ENCODE data around the gene PLPPR5. TPM values are rescaled to one million over a fixed set of nuclear protein-coding genes. Genes with fewer than 3 reads are reported as not detected.

Gene PLPPR5
- total and polyA plus RNA-seq, 10 of the 15 experiments (the other 5 are each of a cell fraction or from before 2014, with no cell fraction given), result under 0.01 to 0.11 (median 0.02) TPM; not detected in 7

DNA sequence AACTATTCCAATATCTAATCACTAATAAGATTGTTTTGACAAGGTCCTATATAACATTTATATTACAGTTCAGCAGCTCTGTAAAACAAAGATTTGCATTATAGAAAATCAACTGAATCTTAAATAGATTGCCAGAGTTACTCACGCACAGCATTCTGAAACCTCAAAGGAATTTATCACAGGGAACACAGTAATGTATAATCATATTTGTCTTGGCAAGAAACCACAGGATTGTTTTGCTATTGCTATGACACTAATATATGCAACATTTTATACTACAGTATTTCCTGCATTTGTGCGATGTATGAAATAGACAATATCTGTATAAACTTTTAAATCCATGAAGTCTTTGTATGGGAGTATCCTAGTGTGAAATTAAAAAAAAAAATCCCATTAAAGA lies 101.4 kb downstream of the PLPPR5 start:
- no peak overlapping the region for H2AFZ ChIP-seq (ENCODE audit: control insufficient read depth, low read depth, low read length)
- ChIA-PET CTCF (interaction anchor here (0.8 kb wide), 1 partner anchor 578 kb away, joined by 3 read pairs; no protein-coding TSS in a partner anchor), RAD21 (ENCODE audit: unreplicated experiment) (no interaction called here), SMC1A (ENCODE audit: uncharacterized antibody, unreplicated experiment) (interaction anchor here (0.6 to 2.2 kb wide), 2 partner anchors 12 to 38 kb away, joined by 3 to 5 read pairs; no protein-coding TSS in a partner anchor), POLR2A (no interaction called here)
- no peaks in the 10 kb centered on the region for H3K9me3 ChIP-seq (replicated peaks; ENCODE audit: control insufficient read depth, insufficient read depth, low read length)
- H3K9ac ChIP-seq (ENCODE audit: control insufficient read depth, insufficient read depth, low read length), result no peak overlapping the region
- no peak overlapping the region for H3K27ac ChIP-seq (ENCODE audit: control insufficient read depth, insufficient read depth)
- no peak for TF ChIP-seq TARDBP (IDR thresholded peaks at IDR 0.05; ENCODE audit: borderline replicate concordance)
- TF ChIP-seq, protein P1, sequence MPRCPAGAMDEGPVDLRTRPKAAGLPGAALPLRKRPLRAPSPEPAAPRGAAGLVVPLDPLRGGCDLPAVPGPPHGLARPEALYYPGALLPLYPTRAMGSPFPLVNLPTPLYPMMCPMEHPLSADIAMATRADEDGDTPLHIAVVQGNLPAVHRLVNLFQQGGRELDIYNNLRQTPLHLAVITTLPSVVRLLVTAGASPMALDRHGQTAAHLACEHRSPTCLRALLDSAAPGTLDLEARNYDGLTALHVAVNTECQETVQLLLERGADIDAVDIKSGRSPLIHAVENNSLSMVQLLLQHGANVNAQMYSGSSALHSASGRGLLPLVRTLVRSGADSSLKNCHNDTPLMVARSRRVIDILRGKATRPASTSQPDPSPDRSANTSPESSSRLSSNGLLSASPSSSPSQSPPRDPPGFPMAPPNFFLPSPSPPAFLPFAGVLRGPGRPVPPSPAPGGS (IDR thresholded peaks at IDR 0.05; ENCODE audit: borderline replicate concordance, insufficient read depth, low read depth, low read length, poor library complexity, severe bottlenecking), result no peak
- no peaks in the 10 kb centered on the region for H3K36me3 ChIP-seq (ENCODE audit: control insufficient read depth in 2 of 2, insufficient read depth in 2 of 2, low read length in 1 of 2)
- no peak for DNase-seq (ENCODE audit: low read depth, low spot score)
- 0% methylated on average over 2 of the region's 2 CpGs for WGBS (ENCODE audit: insufficient coverage, insufficient replicate concordance, low lambda C conversion rate, missing lambda C conversion rate)
- H3K27me3 ChIP-seq (replicated peaks in 1 of 2; ENCODE audit: control insufficient read depth in 2 of 2, insufficient read depth in 2 of 2, low read length in 1 of 2), result no peaks in the 10 kb centered on the region
- no peak overlapping the region for H3K4me3 ChIP-seq
- H3K79me2 ChIP-seq (ENCODE audit: control insufficient read depth, insufficient read depth, low read length), result no peaks in the 10 kb centered on the region
- no peak overlapping the region for H3K4me2 ChIP-seq (ENCODE audit: control insufficient read depth, insufficient read depth)
- H4K20me1 ChIP-seq (ENCODE audit: control insufficient read depth, insufficient read depth), result no peaks in the 10 kb centered on the region
- in situ Hi-C loops (cut with MboI) (no loop called here), intact Hi-C loops (cut with micrococcal nuclease; ENCODE audit: unreplicated experiment) (no loop called here)
- FAIRE-seq, result no peak
- H3K4me1 ChIP-seq (ENCODE audit: control insufficient read depth, insufficient read depth, low read length), result no peaks in the 10 kb centered on the region
- ATAC-seq, result no peak
- BruUV-seq (replicated peaks), result no TSS peak

DNA sequence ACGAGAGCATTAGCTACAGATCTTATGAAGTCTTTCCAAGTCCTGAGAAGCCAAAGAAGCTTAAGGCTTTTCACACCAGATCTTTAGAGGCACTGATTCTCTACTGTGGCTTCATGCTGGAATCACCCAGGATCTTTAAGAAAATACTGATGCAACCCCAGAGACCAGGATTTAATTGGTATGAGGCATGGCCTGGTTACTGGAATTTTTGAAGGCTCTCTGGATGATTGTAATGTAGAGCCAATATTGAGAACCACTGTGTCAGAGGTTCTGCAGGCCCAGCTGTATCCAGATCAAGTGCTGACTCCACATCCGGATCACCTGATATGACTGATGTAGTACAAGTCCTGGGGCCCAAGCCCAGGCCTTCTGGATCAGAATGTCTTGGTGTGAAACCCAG lies 105.7 kb downstream of the PLPPR5 start:
- ChIA-PET RAD21 (ENCODE audit: unreplicated experiment) (interaction anchor here (1.1 kb wide), 1 partner anchor 64 kb away, joined by 3 read pairs; no protein-coding TSS in a partner anchor), SMC1A (ENCODE audit: uncharacterized antibody, unreplicated experiment) (interaction anchor here (0.6 to 0.7 kb wide), 3 partner anchors 9 to 757 kb away, joined by 3 read pairs; no protein-coding TSS in a partner anchor), POLR2A (no interaction called here), CTCF (no interaction called here)
- intact Hi-C loops (cut with micrococcal nuclease; ENCODE audit: unreplicated experiment), result no loop called here
- Histone ChIP-seq H3K36me3 (ENCODE audit: control insufficient read depth in 2 of 2, insufficient read depth in 2 of 2, low read length in 1 of 2) (no peaks in the 10 kb centered on the region), H3K4me1 (ENCODE audit: control insufficient read depth, insufficient read depth, low read length) (no peaks in the 10 kb centered on the region), H3K9ac (ENCODE audit: control insufficient read depth, insufficient read depth, low read length) (no peak overlapping the region), H3K79me2 (ENCODE audit: control insufficient read depth, insufficient read depth, low read length) (no peaks in the 10 kb centered on the region), H3K9me3 (replicated peaks; ENCODE audit: control insufficient read depth, insufficient read depth, low read length) (no peaks in the 10 kb centered on the region), H4K20me1 (ENCODE audit: control insufficient read depth, insufficient read depth) (no peaks in the 10 kb centered on the region), H3K27ac (ENCODE audit: control insufficient read depth, insufficient read depth) (no peak overlapping the region), H3K4me3 (no peak overlapping the region), H2AFZ (ENCODE audit: control insufficient read depth, low read depth, low read length) (no peak overlapping the region), H3K4me2 (ENCODE audit: control insufficient read depth, insufficient read depth) (no peak overlapping the region), H3K27me3 (replicated peaks in 1 of 2; ENCODE audit: control insufficient read depth in 2 of 2, insufficient read depth in 2 of 2, low read length in 1 of 2) (no peaks in the 10 kb centered on the region)
- BruUV-seq (replicated peaks), result no TSS peak
- in situ Hi-C loops (cut with MboI), result no loop called here
- 17% methylated on average over 2 of the region's 2 CpGs for WGBS (ENCODE audit: insufficient coverage, insufficient replicate concordance, low lambda C conversion rate, missing lambda C conversion rate)
- DNase-seq (ENCODE audit: low read depth, low spot score) (no peak), ATAC-seq (no peak), FAIRE-seq (no peak)
- TF ChIP-seq EZH2 (IDR thresholded peaks at IDR 0.05; ENCODE audit: borderline replicate concordance, control insufficient read depth, low read depth, low read length), result no peak
- TF ChIP-seq WRNIP1 (IDR thresholded peaks at IDR 0.05; ENCODE audit: borderline replicate concordance, low read depth, low read length), result no peak
- TF ChIP-seq NR2C1 (IDR thresholded peaks at IDR 0.05), result no peak
- no peak for TF ChIP-seq SMAD5 (IDR thresholded peaks at IDR 0.05; ENCODE audit: low read depth)
- TF ChIP-seq, protein P2, sequence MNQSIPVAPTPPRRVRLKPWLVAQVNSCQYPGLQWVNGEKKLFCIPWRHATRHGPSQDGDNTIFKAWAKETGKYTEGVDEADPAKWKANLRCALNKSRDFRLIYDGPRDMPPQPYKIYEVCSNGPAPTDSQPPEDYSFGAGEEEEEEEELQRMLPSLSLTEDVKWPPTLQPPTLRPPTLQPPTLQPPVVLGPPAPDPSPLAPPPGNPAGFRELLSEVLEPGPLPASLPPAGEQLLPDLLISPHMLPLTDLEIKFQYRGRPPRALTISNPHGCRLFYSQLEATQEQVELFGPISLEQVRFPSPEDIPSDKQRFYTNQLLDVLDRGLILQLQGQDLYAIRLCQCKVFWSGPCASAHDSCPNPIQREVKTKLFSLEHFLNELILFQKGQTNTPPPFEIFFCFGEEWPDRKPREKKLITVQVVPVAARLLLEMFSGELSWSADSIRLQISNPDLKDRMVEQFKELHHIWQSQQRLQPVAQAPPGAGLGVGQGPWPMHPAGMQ (IDR thresholded peaks at IDR 0.05; ENCODE audit: borderline replicate concordance), result no peak
- no peak for TF ChIP-seq ZNF274 (IDR thresholded peaks at IDR 0.05; ENCODE audit: insufficient read depth, insufficient read length)
- TF ChIP-seq MTA2 (IDR thresholded peaks at IDR 0.05; ENCODE audit: low read depth), result no peak
- no peak for TF ChIP-seq SMAD1 (IDR thresholded peaks at IDR 0.05; ENCODE audit: low read depth, partially characterized antibody)
- no peak for TF ChIP-seq PML (IDR thresholded peaks at IDR 0.05; ENCODE audit: low read length)
- TF ChIP-seq, protein P3, sequence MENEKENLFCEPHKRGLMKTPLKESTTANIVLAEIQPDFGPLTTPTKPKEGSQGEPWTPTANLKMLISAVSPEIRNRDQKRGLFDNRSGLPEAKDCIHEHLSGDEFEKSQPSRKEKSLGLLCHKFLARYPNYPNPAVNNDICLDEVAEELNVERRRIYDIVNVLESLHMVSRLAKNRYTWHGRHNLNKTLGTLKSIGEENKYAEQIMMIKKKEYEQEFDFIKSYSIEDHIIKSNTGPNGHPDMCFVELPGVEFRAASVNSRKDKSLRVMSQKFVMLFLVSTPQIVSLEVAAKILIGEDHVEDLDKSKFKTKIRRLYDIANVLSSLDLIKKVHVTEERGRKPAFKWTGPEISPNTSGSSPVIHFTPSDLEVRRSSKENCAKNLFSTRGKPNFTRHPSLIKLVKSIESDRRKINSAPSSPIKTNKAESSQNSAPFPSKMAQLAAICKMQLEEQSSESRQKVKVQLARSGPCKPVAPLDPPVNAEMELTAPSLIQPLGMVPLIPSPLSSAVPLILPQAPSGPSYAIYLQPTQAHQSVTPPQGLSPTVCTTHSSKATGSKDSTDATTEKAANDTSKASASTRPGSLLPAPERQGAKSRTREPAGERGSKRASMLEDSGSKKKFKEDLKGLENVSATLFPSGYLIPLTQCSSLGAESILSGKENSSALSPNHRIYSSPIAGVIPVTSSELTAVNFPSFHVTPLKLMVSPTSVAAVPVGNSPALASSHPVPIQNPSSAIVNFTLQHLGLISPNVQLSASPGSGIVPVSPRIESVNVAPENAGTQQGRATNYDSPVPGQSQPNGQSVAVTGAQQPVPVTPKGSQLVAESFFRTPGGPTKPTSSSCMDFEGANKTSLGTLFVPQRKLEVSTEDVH (IDR thresholded peaks at IDR 0.05; ENCODE audit: low read depth, partially characterized antibody), result no peak
- no peak for TF ChIP-seq RB1 (IDR thresholded peaks at IDR 0.05; ENCODE audit: borderline replicate concordance)

Data from GM12878 (cell line).